H1 (cell line): ENCODE measurements around the gene ZNF398. TPM values are rescaled to one million over a fixed set of nuclear protein-coding genes. Genes with fewer than 3 reads are reported as not detected.

Experiments
- CTCF ChIA-PET: fragments of 300-600 bp; sonication (Branson Sonifier 250); formaldehyde crosslinking; loops from one replicate; lab custom pipeline; 2021; ENCODE audit not compliant: partially characterized antibody; lab: Charles Lee
- POLR2A ChIA-PET: fragments of 300-600 bp; sonication (Branson Sonifier 250); formaldehyde crosslinking; loops from one replicate; lab custom pipeline; 2021; ENCODE audit warnings: inconsistent platforms; ENCODE audit not compliant: partially characterized antibody; lab: Charles Lee
- DNase-seq, 2 experiments: peaks; one replicate each; pipeline versions ENCODE4 v3.0.0 to v3.0.0-alpha.2; 2010 to 2022; ENCODE audit warnings: low spot score in 2 of 2, low read depth in 1 of 2, mixed read lengths in 1 of 2
- FAIRE-seq: peaks from 2 replicates; lab custom pipeline; 2011; peaks lifted over from hg19 to GRCh38; lab: Jason Lieb, UNC
- H2AFZ ChIP-seq: 2 replicates; pipeline ENCODE4 v1.8.1; 2012; ENCODE audit warnings: low read length, inconsistent platforms
- H2AK5ac ChIP-seq: 2 replicates; pipeline ENCODE4 v1.6.1; 2013; ENCODE audit warnings: low read depth, low read length
- H2BK120ac ChIP-seq: replicated peaks from 2 replicates; pipeline ENCODE3; 2013; ENCODE audit warnings: low read depth, low read length, inconsistent platforms
- H2BK12ac ChIP-seq: 2 replicates; pipeline ENCODE4 v1.6.1; 2013; ENCODE audit warnings: low read depth, low read length
- H2BK15ac ChIP-seq: 2 replicates; pipeline ENCODE4 v1.6.1; 2013; ENCODE audit warnings: low read length
- H2BK20ac ChIP-seq: 2 replicates; pipeline ENCODE4 v1.6.1; 2013; ENCODE audit warnings: low read length
- H2BK5ac ChIP-seq: 2 replicates; pipeline ENCODE4 v1.6.1; 2013; ENCODE audit warnings: low read depth, low read length
- H3K14ac ChIP-seq: 2 replicates; pipeline ENCODE4 v1.6.1; 2013; ENCODE audit warnings: inconsistent platforms; ENCODE audit not compliant: insufficient read length
- H3K18ac ChIP-seq: 2 replicates; pipeline ENCODE4 v1.6.1; 2013; ENCODE audit warnings: low read length; ENCODE audit errors: extremely low read depth
- H3K23ac ChIP-seq: 2 replicates; pipeline ENCODE4 v1.6.1; 2013; ENCODE audit warnings: inconsistent platforms; ENCODE audit not compliant: insufficient read length
- H3K23me2 ChIP-seq: 2 replicates; pipeline ENCODE4 v1.6.1; 2013; ENCODE audit warnings: low read depth, low read length
- H3K27ac ChIP-seq: 2 replicates; pipeline ENCODE4 v1.6.1; 2011; ENCODE audit warnings: low read depth, low read length, inconsistent platforms
- H3K27me3 ChIP-seq, 4 experiments: replicated peaks in 1 of 4; 1 replicate in 1 of 4; 2 replicates in 3 of 4; pipeline versions ENCODE4 v1.6.1 to v1.8.1; 2011 to 2013; ENCODE audit warnings: low read length in 3 of 4, mild to moderate bottlenecking in 3 of 4, inconsistent platforms in 2 of 4, mixed read lengths in 2 of 4, moderate library complexity in 1 of 4; ENCODE audit not compliant: control insufficient read depth in 3 of 4, insufficient read depth in 3 of 4; ENCODE audit errors: extremely low read depth in 1 of 4
- H3K36me3 ChIP-seq, 4 experiments: 2 replicates each; pipeline versions ENCODE4 v1.6.1 to v1.8.1; 2011 to 2013; ENCODE audit warnings: mild to moderate bottlenecking in 4 of 4, low read length in 3 of 4, moderate library complexity in 2 of 4, control low read depth in 1 of 4, inconsistent platforms in 1 of 4; ENCODE audit not compliant: insufficient read depth in 4 of 4, control insufficient read depth in 2 of 4
- H3K4ac ChIP-seq: replicated peaks from 2 replicates; pipeline ENCODE3; 2013; ENCODE audit warnings: low read length, low read depth, mixed read lengths, inconsistent platforms; ENCODE audit not compliant: insufficient read length
- H3K4me1 ChIP-seq, 4 experiments: replicated peaks in 1 of 4; 1 replicate in 1 of 4; 2 replicates in 3 of 4; pipeline versions ENCODE4 v1.6.1 to v1.8.1; 2011 to 2013; ENCODE audit warnings: low read length in 3 of 4, inconsistent platforms in 2 of 4, mixed read lengths in 1 of 4; ENCODE audit not compliant: insufficient read depth in 4 of 4, control insufficient read depth in 3 of 4
- H3K4me2 ChIP-seq, 2 experiments: 2 replicates each; pipeline versions ENCODE4 v1.6.1 to v1.8.1; 2011 to 2013; ENCODE audit warnings: low read depth in 2 of 2, low read length in 2 of 2, control low read depth in 1 of 2, inconsistent platforms in 1 of 2, mild to moderate bottlenecking in 1 of 2; ENCODE audit not compliant: insufficient read depth in 1 of 2
- H3K4me3 ChIP-seq, 4 experiments: fragments of 200-600, 300-600 bp in 1 of 4; sonication (generic), shearing (Covaris generic), sonication (Bioruptor Twin) in 1 of 4; 2 replicates each; pipeline versions ENCODE4 v1.5.1 to v1.8.1; 2011 to 2016; ENCODE audit warnings: low read length in 4 of 4, low read depth in 3 of 4, control low read depth in 2 of 4, inconsistent platforms in 2 of 4, mild to moderate bottlenecking in 2 of 4, mixed read lengths in 1 of 4, moderate library complexity in 1 of 4; ENCODE audit not compliant: insufficient read depth in 2 of 4; ENCODE audit errors: extremely low read depth in 1 of 4
- H3K56ac ChIP-seq: replicated peaks from 2 replicates; pipeline ENCODE3; 2013; ENCODE audit warnings: low read depth, mild to moderate bottlenecking, mixed read lengths, low read length, inconsistent platforms; ENCODE audit not compliant: insufficient read length
- H3K79me1 ChIP-seq: 2 replicates; pipeline ENCODE4 v1.6.1; 2013; ENCODE audit warnings: low read depth, low read length, control low read depth
- H3K79me2 ChIP-seq, 2 experiments: 2 replicates each; pipeline versions ENCODE4 v1.6.1 to v1.8.1; 2012 to 2013; ENCODE audit warnings: low read length in 2 of 2, mild to moderate bottlenecking in 2 of 2, inconsistent platforms in 1 of 2; ENCODE audit not compliant: insufficient read depth in 2 of 2, control insufficient read depth in 1 of 2
- H3K9ac ChIP-seq, 4 experiments: replicated peaks in 1 of 4; 1 replicate in 1 of 4; 2 replicates in 3 of 4; pipeline versions ENCODE4 v1.6.1 to v1.8.1; 2011 to 2013; ENCODE audit warnings: low read depth in 3 of 4, low read length in 3 of 4, control low read depth in 2 of 4, mild to moderate bottlenecking in 2 of 4, moderate library complexity in 2 of 4, inconsistent platforms in 1 of 4; ENCODE audit errors: extremely low read depth in 1 of 4
- H3K9me3 ChIP-seq, 2 experiments: 2 replicates each; pipeline versions ENCODE4 v1.6.1 to v1.8.1; 2012 to 2013; ENCODE audit warnings: mild to moderate bottlenecking in 2 of 2, moderate library complexity in 2 of 2, control low read depth in 1 of 2, inconsistent platforms in 1 of 2, low read depth in 1 of 2, low read length in 1 of 2, mixed read lengths in 1 of 2; ENCODE audit not compliant: insufficient read depth in 2 of 2
- H4K20me1 ChIP-seq, 2 experiments: replicated peaks in 1 of 2; 2 replicates each; pipeline versions ENCODE3 to v1.8.1; 2011 to 2013; ENCODE audit warnings: inconsistent platforms in 2 of 2, low read length in 2 of 2, mild to moderate bottlenecking in 1 of 2; ENCODE audit not compliant: insufficient read depth in 2 of 2, control insufficient read depth in 1 of 2
- H4K5ac ChIP-seq: 2 replicates; pipeline ENCODE4 v1.6.1; 2013; ENCODE audit warnings: low read length, low read depth, mixed read lengths, inconsistent platforms; ENCODE audit not compliant: insufficient read length
- H4K8ac ChIP-seq: 2 replicates; pipeline ENCODE4 v1.8.0; 2013; ENCODE audit warnings: mild to moderate bottlenecking, moderate library complexity, low read length, inconsistent platforms; ENCODE audit not compliant: insufficient read depth; ENCODE audit errors: extremely low read depth
- H4K91ac ChIP-seq: replicated peaks from 2 replicates; pipeline ENCODE3; 2013; ENCODE audit warnings: low read length, mixed read lengths, inconsistent platforms; ENCODE audit not compliant: insufficient read length
- CBX8 ChIP-seq: fragments of 300-800, 300-1000 bp; sonication (generic); IDR thresholded peaks from 2 replicates; pipeline ENCODE4 v1.7.1; 2016; ENCODE audit warnings: low read depth, low read length, borderline replicate concordance
- CEBPB ChIP-seq: IDR thresholded peaks from 2 replicates; pipeline ENCODE4 v1.6.1; 2012; ENCODE audit warnings: low read depth, low read length
- PHF8 ChIP-seq: fragments of 200-600 bp; sonication (generic); conservative IDR thresholded peaks from 2 replicates; pipeline ENCODE4 v1.7.1; 2012; ENCODE audit warnings: low read depth, mild to moderate bottlenecking, inconsistent platforms, low read length, moderate library complexity
- RAD21 ChIP-seq, 2 experiments: IDR thresholded peaks in 1 of 2; conservative IDR thresholded peaks in 1 of 2; 2 replicates each; pipeline ENCODE4 v1.6.1; 2011; ENCODE audit warnings: low read depth in 2 of 2, low read length in 2 of 2, improper control_type of control experiment in 1 of 2, inconsistent platforms in 1 of 2, mild to moderate bottlenecking in 1 of 2, moderate library complexity in 1 of 2
- SP1 ChIP-seq: IDR thresholded peaks from 2 replicates; pipeline ENCODE4 v1.6.1; 2011; ENCODE audit warnings: low read depth, low read length
- SP4 ChIP-seq: IDR thresholded peaks from 2 replicates; pipeline ENCODE4 v1.6.1; 2012; ENCODE audit warnings: low read length, inconsistent platforms
- SRF ChIP-seq: IDR thresholded peaks from 2 replicates; pipeline ENCODE4 v1.6.1; 2011; ENCODE audit warnings: mild to moderate bottlenecking, low read depth, low read length, moderate library complexity
- TAF7 ChIP-seq: optimal IDR thresholded peaks from 2 replicates; pipeline ENCODE3; 2011; ENCODE audit warnings: low read depth, mild to moderate bottlenecking, inconsistent platforms, low read length, moderate library complexity, borderline replicate concordance
- WGBS, 2 experiments: shearing (Covaris generic) in 1 of 2; methylation state at CpG; one replicate each; pipeline versions ENCODE4 v1.1.6 to v1.1.7; 2013 to 2015; ENCODE audit warnings: low lambda C conversion rate in 2 of 2, mixed read lengths in 2 of 2, inconsistent platforms in 1 of 2, low coverage in 1 of 2, missing lambda C conversion rate in 1 of 2; ENCODE audit not compliant: insufficient replicate concordance in 2 of 2, insufficient coverage in 1 of 2, insufficient read length in 1 of 2; ENCODE audit errors: extremely low coverage in 1 of 2, missing lambda C conversion rate in 1 of 2; 5-methylcytosine and 5-hydroxymethylcytosine counted together
- polyA plus RNA-seq, 7 experiments: library from polyadenylated mRNA; depleted of rRNA in 3 of 7; stranded (reverse) in 5 of 7; unstranded in 2 of 7; fragments of >200 nt in 5 of 7; fragments of 200-250 nt in 2 of 7; gene quantifications; 1 replicate in 5 of 7; 2 replicates in 1 of 7; 4 replicates in 1 of 7; pipeline versions ENCODE4 v1.2.1 to v1.2.3, GENCODE V29; 2011 to 2013; ENCODE audit warnings: missing spikeins in 2 of 7, mixed read lengths in 2 of 7
- total RNA-seq: library from RNA; stranded (reverse); fragmentation: NEBNext Ultra II Directional; extraction: Animal tissue kit (Norgen Biotek cat#: 25700); gene quantifications from 2 replicates; pipeline ENCODE4 v1.2.1, GENCODE V29; 2021
- TF ChIP-seq, protein P1 (sequence below), 3 experiments: IDR thresholded peaks; 1 replicate in 2 of 3; 2 replicates in 1 of 3; pipeline versions ENCODE4 v1.5.1 to v1.6.1; 2011; ENCODE audit warnings: low read length in 3 of 3, mild to moderate bottlenecking in 3 of 3, inconsistent platforms in 2 of 3, low read depth in 1 of 3, moderate library complexity in 1 of 3; ENCODE audit not compliant: insufficient read depth in 1 of 3; ENCODE audit errors: control extremely low read depth in 1 of 3

The ZNF398 gene
- total and polyA plus RNA-seq, 2 of the 8 experiments (the other 6 are each of a cell fraction or from before 2014, with no cell fraction given), result 52.7 to 63.5 TPM

DNA sequence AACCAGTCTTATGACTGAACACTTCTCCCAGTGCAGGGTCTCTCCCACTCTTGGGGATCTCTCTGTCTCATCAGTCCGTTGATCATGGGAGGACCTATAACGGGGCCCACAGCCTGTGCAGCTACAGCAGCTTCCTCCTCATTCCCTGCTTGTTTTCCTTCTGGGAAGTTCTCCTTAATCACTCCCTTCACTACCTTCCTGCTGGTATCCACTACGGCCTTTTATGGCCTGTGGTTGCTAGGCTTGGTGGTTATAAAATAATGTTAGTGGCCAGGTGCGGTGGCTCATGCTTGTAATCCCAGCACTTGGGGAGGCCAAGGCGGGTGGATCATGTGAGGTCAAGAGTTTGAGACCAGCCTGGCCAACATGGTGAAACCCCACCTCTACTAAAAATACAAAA is 44.6 kb downstream of the ZNF398 start:
- Histone ChIP-seq H4K8ac (no peak overlapping the region), H3K4me1 (peaks cover 0 to 3% (median 3%) of the 10 kb centered on the region in 4 experiments; a peak in 5 of 7 replicates), H2BK120ac (no peak overlapping the region), H3K4ac (no peak overlapping the region), H3K79me2 (peaks cover 3 to 11% of the 10 kb centered on the region in 2 experiments; a peak in 3 of 4 replicates), H3K23me2 (peaks cover 5% of the 10 kb centered on the region; the same call in 1 of the 2 replicates), H3K14ac (no peak overlapping the region), H3K27me3 (no peaks in the 10 kb centered on the region), H2BK15ac (no peak overlapping the region), H3K4me3 (no peak overlapping the region), H3K9me3 (no peaks in the 10 kb centered on the region), H3K9ac (no peak overlapping the region), H2BK5ac (no peak overlapping the region), H3K36me3 (no peaks in the 10 kb centered on the region), H3K23ac (no peak overlapping the region), H3K27ac (no peak overlapping the region), H3K18ac (no peak overlapping the region), H3K4me2 (no peak overlapping the region; a peak in 1 of 4 replicates), H2AFZ (no peak overlapping the region), H4K91ac (no peak overlapping the region), H3K56ac (no peak overlapping the region), H2BK12ac (0 out of 2 replicates have a peak overlapping the region, but pooled peaks have one; percentile 60), H4K20me1 (peaks cover 0 to under 1% of the 10 kb centered on the region in 2 experiments), H4K5ac (no peak overlapping the region), H3K79me1 (peaks cover 2% of the 10 kb centered on the region), H2AK5ac (no peak overlapping the region), H2BK20ac (no peak overlapping the region)
- DNase-seq (no peak), FAIRE-seq (no peak)
- CTCF ChIA-PET, result no interaction called here
- POLR2A ChIA-PET, result interaction anchor here (0.9 to 7.8 kb wide), 3 partner anchors 6 to 41 kb away, joined by 3 to 82 read pairs (median 5); no protein-coding TSS in a partner anchor
- no peak for TF ChIP-seq CEBPB
- TF ChIP-seq TAF7, result no peak
- no peak for TF ChIP-seq SRF
- no peak for TF ChIP-seq CBX8
- TF ChIP-seq RAD21 (IDR thresholded peaks at IDR 0.05 in 1 of 2, conservative IDR thresholded peaks at IDR 0.05 in 1 of 2; ENCODE audit: low read depth in 2 of 2, low read length in 2 of 2), result no peak
- no peak for TF ChIP-seq SP4
- TF ChIP-seq PHF8, result no peak
- no peak for TF ChIP-seq SP1
- TF ChIP-seq, protein P1, sequence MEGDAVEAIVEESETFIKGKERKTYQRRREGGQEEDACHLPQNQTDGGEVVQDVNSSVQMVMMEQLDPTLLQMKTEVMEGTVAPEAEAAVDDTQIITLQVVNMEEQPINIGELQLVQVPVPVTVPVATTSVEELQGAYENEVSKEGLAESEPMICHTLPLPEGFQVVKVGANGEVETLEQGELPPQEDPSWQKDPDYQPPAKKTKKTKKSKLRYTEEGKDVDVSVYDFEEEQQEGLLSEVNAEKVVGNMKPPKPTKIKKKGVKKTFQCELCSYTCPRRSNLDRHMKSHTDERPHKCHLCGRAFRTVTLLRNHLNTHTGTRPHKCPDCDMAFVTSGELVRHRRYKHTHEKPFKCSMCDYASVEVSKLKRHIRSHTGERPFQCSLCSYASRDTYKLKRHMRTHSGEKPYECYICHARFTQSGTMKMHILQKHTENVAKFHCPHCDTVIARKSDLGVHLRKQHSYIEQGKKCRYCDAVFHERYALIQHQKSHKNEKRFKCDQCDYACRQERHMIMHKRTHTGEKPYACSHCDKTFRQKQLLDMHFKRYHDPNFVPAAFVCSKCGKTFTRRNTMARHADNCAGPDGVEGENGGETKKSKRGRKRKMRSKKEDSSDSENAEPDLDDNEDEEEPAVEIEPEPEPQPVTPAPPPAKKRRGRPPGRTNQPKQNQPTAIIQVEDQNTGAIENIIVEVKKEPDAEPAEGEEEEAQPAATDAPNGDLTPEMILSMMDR (IDR thresholded peaks at IDR 0.05; ENCODE audit: control extremely low read depth in 1 of 3, insufficient read depth in 1 of 3, low read depth in 1 of 3, low read length in 3 of 3), result no peak
- 75% methylated on average over 5 of the region's 5 CpGs; no CpG with 5 or more reads in 1 of the 2 experiments for WGBS, 2 experiments
